K562 (cell line): ENCODE measurements around the gene PLEKHH3. TPM values are rescaled to one million over a fixed set of nuclear protein-coding genes. Genes with fewer than 3 reads are reported as not detected.

Experiments
- BRF1 ChIP-seq: IDR thresholded peaks from 3 replicates; pipeline ENCODE4 v1.6.1; 2011; ENCODE audit warnings: borderline replicate concordance, mild to moderate bottlenecking; ENCODE audit not compliant: insufficient read length; ENCODE audit errors: extremely low read depth
- FOXA3 ChIP-seq, 2 experiments: fragments of 450-650 bp in 1 of 2; sonication (generic) in 1 of 2; formaldehyde crosslinking; IDR thresholded peaks in 1 of 2; conservative IDR thresholded peaks in 1 of 2; 2 replicates each; pipeline versions ENCODE4 v1.4.0 to v1.8.0; 2020 to 2022; ENCODE audit warnings: mild to moderate bottlenecking in 2 of 2, missing genetic modification reagents in 1 of 2
- FOXP4 ChIP-seq: sonication (generic); formaldehyde crosslinking; IDR thresholded peaks from 2 replicates; pipeline ENCODE4 v1.8.0; 2022; ENCODE audit warnings: mild to moderate bottlenecking, missing genetic modification reagents, borderline replicate concordance
- FUS ChIP-seq: fragments of 200-400 bp; formaldehyde crosslinking; optimal IDR thresholded peaks from 2 replicates; pipeline ENCODE3; 2017; ENCODE audit warnings: low read depth, low read length
- KLF6 ChIP-seq: fragments of 250-450 bp; sonication (Bioruptor Pico); IDR thresholded peaks from 2 replicates; pipeline ENCODE4 v1.4.0; 2020; ENCODE audit warnings: mild to moderate bottlenecking, moderate library complexity, borderline replicate concordance
- PCBP2 ChIP-seq: fragments of 200-400 bp; formaldehyde crosslinking; IDR thresholded peaks from 2 replicates; pipeline ENCODE4 v1.6.1; 2018; ENCODE audit warnings: low read length, low read depth, mild to moderate bottlenecking, moderate library complexity; ENCODE audit not compliant: poor library complexity, severe bottlenecking
- PURB ChIP-seq: sonication (generic); formaldehyde crosslinking; IDR thresholded peaks from 2 replicates; pipeline ENCODE4 v1.9.0; 2021; ENCODE audit warnings: low read depth, mild to moderate bottlenecking, missing genetic modification reagents
- RBM17 ChIP-seq: fragments of 200-400 bp; formaldehyde crosslinking; IDR thresholded peaks from 2 replicates; pipeline ENCODE4 v1.6.1; 2017; ENCODE audit warnings: low read depth, mild to moderate bottlenecking, low read length, borderline replicate concordance
- THRAP3 ChIP-seq: fragments of 450-650 bp; IDR thresholded peaks from 2 replicates; pipeline ENCODE4 v1.6.1; 2016; ENCODE audit warnings: mild to moderate bottlenecking, inconsistent platforms, borderline replicate concordance
- ZNF174 ChIP-seq: fragments of 250-450 bp; sonication (Bioruptor Pico); IDR thresholded peaks from 2 replicates; pipeline ENCODE4 v1.4.0; 2020; ENCODE audit warnings: mild to moderate bottlenecking
- ZNF23 ChIP-seq: fragments of 250-450 bp; sonication (Bioruptor Pico); IDR thresholded peaks from 2 replicates; pipeline ENCODE4 v1.4.0; 2020; ENCODE audit warnings: mild to moderate bottlenecking
- ZNF583 ChIP-seq: fragments of 250-450 bp; sonication (Bioruptor Pico); IDR thresholded peaks from 2 replicates; pipeline ENCODE4 v1.4.0; 2020
- ZNF592 ChIP-seq: fragments of 450-650 bp; IDR thresholded peaks from 2 replicates; pipeline ENCODE4 v1.6.1; 2017; ENCODE audit warnings: antibody characterized with exemption, mild to moderate bottlenecking
- ZNF830 ChIP-seq: fragments of 250-450 bp; sonication (Bioruptor Pico); IDR thresholded peaks from 2 replicates; pipeline ENCODE4 v1.5.0; 2021; ENCODE audit warnings: mild to moderate bottlenecking
- polyA plus RNA-seq, 8 experiments: library from polyadenylated mRNA; depleted of rRNA in 4 of 8; stranded (reverse) in 5 of 8; unstranded in 3 of 8; fragments of >200 nt; fragmentation: Nextera tagmentation in 2 of 8; fragmentation: Illumina TruSeq in 1 of 8; extraction: Ambion mirVana in 2 of 8; extraction: Trizol in 1 of 8; gene quantifications; 2 replicates each; pipeline versions ENCODE4 v1.2.1 to v1.2.3, GENCODE V29; 2011 to 2014; ENCODE audit warnings: inconsistent platforms in 1 of 8, missing spikeins in 1 of 8
- total RNA-seq, 7 experiments: library from RNA; depleted of rRNA in 6 of 7; stranded (reverse); fragments of >200 nt in 6 of 7; fragmentation: Illumina TruSeq in 2 of 7; extraction: Trizol in 2 of 7; gene quantifications; 2 replicates each; pipeline versions ENCODE4 v1.2.1 to v1.2.3, GENCODE V29; 2011 to 2021; ENCODE audit warnings: low replicate concordance in 1 of 7
- TF ChIP-seq, protein P1 (sequence below): fragments of 250-450 bp; sonication (Bioruptor Pico); IDR thresholded peaks from 2 replicates; pipeline ENCODE4 v1.8.0; 2021; ENCODE audit warnings: borderline replicate concordance, mild to moderate bottlenecking, moderate library complexity; ENCODE audit not compliant: poor library complexity, severe bottlenecking
- TF ChIP-seq, protein P2 (sequence below): fragments of 150-350 bp; IDR thresholded peaks from 2 replicates; pipeline ENCODE4 v1.6.1; 2014; ENCODE audit warnings: low read depth, mild to moderate bottlenecking, low read length, borderline replicate concordance

Gene PLEKHH3
- total and polyA plus RNA-seq, 9 of the 15 experiments (the other 6 are each of a cell fraction or from before 2014, with no cell fraction given): 0.58 to 34.5 (median 5.0) TPM

DNA sequence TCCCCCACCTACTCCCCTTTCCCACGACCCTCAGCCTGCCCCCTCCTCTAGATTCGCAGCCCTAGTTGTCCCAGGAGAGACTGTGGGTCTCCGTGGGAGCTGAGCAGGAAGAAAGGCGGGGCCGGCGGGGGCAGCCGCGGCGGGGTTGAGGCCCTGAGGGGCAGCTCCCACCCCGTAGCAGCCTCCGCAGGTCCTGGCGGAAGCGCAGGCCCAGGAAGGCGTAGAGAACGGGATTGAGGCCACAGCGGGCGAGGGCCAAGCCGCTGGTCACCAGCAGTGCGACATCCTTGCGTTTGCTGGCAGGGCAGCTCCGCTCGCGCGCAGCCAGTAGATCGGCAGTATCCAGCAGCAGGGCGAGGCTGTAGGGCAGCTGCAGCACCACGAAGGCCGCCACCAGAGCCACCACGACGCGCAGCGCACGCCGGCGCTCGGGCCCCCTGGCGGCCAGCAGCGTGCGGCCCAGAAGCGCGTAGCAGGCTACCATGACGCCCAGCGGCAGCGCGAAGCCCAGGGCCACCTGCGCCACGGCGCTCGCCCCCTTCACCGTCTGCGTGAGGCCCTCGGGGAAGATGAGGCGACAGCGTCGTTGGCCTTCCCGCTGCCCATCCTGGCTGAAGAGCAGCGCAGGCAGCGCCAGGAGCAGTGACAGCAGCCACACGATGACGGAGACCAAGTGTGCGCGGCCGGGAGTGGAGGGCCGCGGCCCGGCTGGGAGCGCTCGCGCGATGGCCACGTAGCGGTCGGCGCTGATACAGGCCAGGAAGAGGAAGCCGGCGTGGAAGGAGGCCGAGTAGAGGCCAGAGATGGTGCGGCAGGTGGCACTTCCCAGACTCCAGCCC, 2.9 kb upstream of the PLEKHH3 start (continued):
- TF ChIP-seq THRAP3 (no peak; the same call in 1 of the 2 replicates), BRF1 (no peak), RBM17 (no peak), ZNF830 (no peak), ZNF174 (CRISPR knock-in tag) (no peak), PURB (CRISPR knock-in tag) (no peak), FOXA3 (CRISPR knock-in tag; conservative IDR thresholded peaks at IDR 0.05 in 1 of 2, IDR thresholded peaks at IDR 0.05 in 1 of 2) (peak in 1 of 2 experiments; percentile 65; a peak in 2 of 4 replicates), PCBP2 (no peak), ZNF23 (no peak), ZNF583 (CRISPR knock-in tag) (0 out of 2 replicates have a peak, but pooled peaks have one; percentile 43), KLF6 (CRISPR knock-in tag) (no peak), FUS (peak; percentile 94), ZNF592 (peak; percentile 85), FOXP4 (peak; percentile 91; the same call in 1 of the 2 replicates)
- TF ChIP-seq, protein P1, sequence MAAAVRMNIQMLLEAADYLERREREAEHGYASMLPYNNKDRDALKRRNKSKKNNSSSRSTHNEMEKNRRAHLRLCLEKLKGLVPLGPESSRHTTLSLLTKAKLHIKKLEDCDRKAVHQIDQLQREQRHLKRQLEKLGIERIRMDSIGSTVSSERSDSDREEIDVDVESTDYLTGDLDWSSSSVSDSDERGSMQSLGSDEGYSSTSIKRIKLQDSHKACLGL: no peak
- TF ChIP-seq, protein P2, sequence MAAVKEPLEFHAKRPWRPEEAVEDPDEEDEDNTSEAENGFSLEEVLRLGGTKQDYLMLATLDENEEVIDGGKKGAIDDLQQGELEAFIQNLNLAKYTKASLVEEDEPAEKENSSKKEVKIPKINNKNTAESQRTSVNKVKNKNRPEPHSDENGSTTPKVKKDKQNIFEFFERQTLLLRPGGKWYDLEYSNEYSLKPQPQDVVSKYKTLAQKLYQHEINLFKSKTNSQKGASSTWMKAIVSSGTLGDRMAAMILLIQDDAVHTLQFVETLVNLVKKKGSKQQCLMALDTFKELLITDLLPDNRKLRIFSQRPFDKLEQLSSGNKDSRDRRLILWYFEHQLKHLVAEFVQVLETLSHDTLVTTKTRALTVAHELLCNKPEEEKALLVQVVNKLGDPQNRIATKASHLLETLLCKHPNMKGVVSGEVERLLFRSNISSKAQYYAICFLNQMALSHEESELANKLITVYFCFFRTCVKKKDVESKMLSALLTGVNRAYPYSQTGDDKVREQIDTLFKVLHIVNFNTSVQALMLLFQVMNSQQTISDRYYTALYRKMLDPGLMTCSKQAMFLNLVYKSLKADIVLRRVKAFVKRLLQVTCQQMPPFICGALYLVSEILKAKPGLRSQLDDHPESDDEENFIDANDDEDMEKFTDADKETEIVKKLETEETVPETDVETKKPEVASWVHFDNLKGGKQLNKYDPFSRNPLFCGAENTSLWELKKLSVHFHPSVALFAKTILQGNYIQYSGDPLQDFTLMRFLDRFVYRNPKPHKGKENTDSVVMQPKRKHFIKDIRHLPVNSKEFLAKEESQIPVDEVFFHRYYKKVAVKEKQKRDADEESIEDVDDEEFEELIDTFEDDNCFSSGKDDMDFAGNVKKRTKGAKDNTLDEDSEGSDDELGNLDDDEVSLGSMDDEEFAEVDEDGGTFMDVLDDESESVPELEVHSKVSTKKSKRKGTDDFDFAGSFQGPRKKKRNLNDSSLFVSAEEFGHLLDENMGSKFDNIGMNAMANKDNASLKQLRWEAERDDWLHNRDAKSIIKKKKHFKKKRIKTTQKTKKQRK: no peak
